ENCODE measurements around the gene RBM17.
"Not testable (repeated sequence)": the region's sequence is repeated elsewhere in the genome, so short reads cannot be mapped to it uniquely, and the experiment has no call there.

Gene RBM17

DNA sequence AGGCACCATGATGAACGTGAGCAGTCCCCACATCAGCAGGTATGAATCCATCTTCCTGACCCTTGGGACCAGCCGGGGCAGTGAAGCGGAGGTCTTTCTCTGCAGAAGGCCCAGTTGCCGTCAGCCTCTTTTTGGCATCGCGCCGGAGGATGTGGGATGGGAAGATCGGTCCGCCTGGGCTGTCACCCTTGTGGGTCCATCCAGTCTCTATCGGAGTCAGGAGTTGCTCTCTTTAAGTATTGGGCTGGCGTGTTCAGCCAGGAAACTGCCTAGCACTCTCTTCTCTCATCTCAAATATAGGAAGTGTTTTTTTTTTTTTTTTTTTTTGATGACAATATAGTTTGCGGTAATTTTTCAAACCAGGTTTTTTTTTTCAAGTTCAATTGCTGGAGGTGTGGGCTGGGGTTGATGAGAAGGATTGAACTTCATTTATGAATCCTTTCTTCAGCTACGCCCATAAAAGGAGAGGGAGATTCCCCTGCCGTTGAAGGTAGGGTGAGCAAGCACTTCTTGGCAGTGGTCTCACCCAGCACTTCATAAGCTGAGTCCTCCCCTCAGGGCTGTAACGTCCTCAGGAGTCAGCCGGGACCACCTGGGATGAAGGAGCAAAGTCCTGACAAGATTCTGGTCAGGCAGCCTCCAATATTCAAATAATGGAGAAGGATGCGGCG lies 26.6 kb upstream of the RBM17 start, which contains the start of gene IL2RA:
TSS of gene IL2RA (minus strand) at position 267 of the 671 bp plus-strand sequence. CDS start at position 51, 216 bp downstream.
- no peak within 1 kb of the TSS for H3K27ac ChIP-seq
- no peak for TF ChIP-seq EZH2 (IDR thresholded peaks at IDR 0.05)
- no peak for TF ChIP-seq FOXP2 (optimal IDR thresholded peaks at IDR 0.05; ENCODE audit: control extremely low read depth, extremely low read length, insufficient read depth)
- TF ChIP-seq POLR2AphosphoS5 (IDR thresholded peaks at IDR 0.05; ENCODE audit: borderline replicate concordance, low read depth, low read length), result no peak
- no peaks in the 10 kb centered on the region for H3K36me3 ChIP-seq (ENCODE audit: insufficient read depth, low read length)
- H3K4me3 ChIP-seq, result no peak within 1 kb of the TSS
- H3K9me3 ChIP-seq (ENCODE audit: low read depth, low read length), result no peaks in the 10 kb centered on the region
- H3K9ac ChIP-seq (ENCODE audit: insufficient read length), result no peak within 1 kb of the TSS
- DNase-seq (ENCODE audit: low read depth, low spot score), result no peak

DNA sequence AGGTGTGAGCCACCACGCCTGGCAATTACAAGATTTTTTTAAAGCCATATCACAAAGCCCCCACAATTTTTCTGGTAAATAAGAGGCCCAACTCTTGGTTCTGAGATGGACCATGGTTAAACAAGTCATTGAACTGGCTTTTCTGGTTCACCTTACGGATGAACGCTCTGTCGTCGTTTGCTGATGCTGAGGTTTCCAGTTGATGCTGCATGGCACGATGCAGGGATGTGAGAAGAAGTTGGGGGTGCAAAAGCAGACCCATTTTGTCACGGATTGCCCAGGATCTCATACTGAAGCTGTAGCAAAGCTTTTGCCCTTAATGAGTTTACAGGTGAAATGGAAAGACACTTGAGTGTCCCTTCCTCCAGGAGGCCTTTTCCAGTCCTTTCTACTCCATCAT lies 24.7 kb upstream of the RBM17 start:
- Histone ChIP-seq H3K36me3 (ENCODE audit: insufficient read depth, low read length) (no peaks in the 10 kb centered on the region), H3K27ac (no peak overlapping the region), H3K9ac (ENCODE audit: insufficient read length) (no peak overlapping the region), H3K9me3 (ENCODE audit: low read depth, low read length) (no peaks in the 10 kb centered on the region), H3K4me3 (no peak overlapping the region)
- no peak for TF ChIP-seq FOXP2 (optimal IDR thresholded peaks at IDR 0.05; ENCODE audit: control extremely low read depth, extremely low read length, insufficient read depth)
- no peak for TF ChIP-seq POLR2AphosphoS5 (IDR thresholded peaks at IDR 0.05; ENCODE audit: borderline replicate concordance, low read depth, low read length)
- TF ChIP-seq EZH2 (IDR thresholded peaks at IDR 0.05), result no peak
- DNase-seq (ENCODE audit: low read depth, low spot score), result no peak

- DNase-seq (ENCODE audit: low read depth, low spot score); H3K9me3 ChIP-seq (ENCODE audit: low read depth, low read length); H3K4me3 ChIP-seq; H3K36me3 ChIP-seq (ENCODE audit: insufficient read depth, low read length); H3K9ac ChIP-seq (ENCODE audit: insufficient read length); H3K27ac ChIP-seq: not testable (repeated sequence)
Observed at GRCh38 chr10:6064726-6065125, 24.1 kb upstream of the RBM17 start.

- no peak overlapping the region for H3K9ac ChIP-seq (ENCODE audit: insufficient read length)
- H3K4me3 ChIP-seq, result no peak overlapping the region
- H3K36me3 ChIP-seq (ENCODE audit: insufficient read depth, low read length), result no peaks in the 10 kb centered on the region
- DNase-seq (ENCODE audit: low read depth, low spot score), result no peak
- no peak overlapping the region for H3K27ac ChIP-seq
- no peak for TF ChIP-seq EZH2 (IDR thresholded peaks at IDR 0.05)
- no peak for TF ChIP-seq POLR2AphosphoS5 (IDR thresholded peaks at IDR 0.05; ENCODE audit: borderline replicate concordance, low read depth, low read length)
- TF ChIP-seq FOXP2 (optimal IDR thresholded peaks at IDR 0.05; ENCODE audit: control extremely low read depth, extremely low read length, insufficient read depth), result no peak
- no peaks in the 10 kb centered on the region for H3K9me3 ChIP-seq (ENCODE audit: low read depth, low read length)
Observed at GRCh38 chr10:6065406-6065805, 23.4 kb upstream of the RBM17 start.

DNA sequence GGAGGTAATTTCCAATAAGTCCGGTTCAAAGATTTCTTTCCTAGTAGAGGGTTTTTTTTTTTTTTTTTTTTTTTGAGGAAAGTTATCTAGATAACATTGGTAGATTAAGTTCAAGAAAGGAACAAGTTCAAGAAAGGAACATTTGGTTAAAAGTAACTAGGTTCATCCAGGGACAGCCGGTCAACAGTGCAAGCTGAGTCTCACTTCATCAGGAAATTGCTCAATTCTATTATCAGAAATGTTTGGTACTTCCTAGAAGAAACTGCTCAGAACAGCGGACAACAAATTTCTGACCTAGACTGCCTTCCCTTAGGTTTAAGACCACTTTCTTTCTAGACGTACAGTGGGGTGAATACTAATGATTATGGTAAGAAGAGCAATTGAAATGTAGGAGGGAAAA lies 23.0 kb upstream of the RBM17 start:
- no peak for DNase-seq (ENCODE audit: low read depth, low spot score)
- Histone ChIP-seq H3K9me3 (ENCODE audit: low read depth, low read length) (no peaks in the 10 kb centered on the region), H3K9ac (ENCODE audit: insufficient read length) (no peak overlapping the region), H3K36me3 (ENCODE audit: insufficient read depth, low read length) (no peaks in the 10 kb centered on the region), H3K27ac (no peak overlapping the region), H3K4me3 (no peak overlapping the region)
- TF ChIP-seq POLR2AphosphoS5 (IDR thresholded peaks at IDR 0.05; ENCODE audit: borderline replicate concordance, low read depth, low read length) (no peak), EZH2 (IDR thresholded peaks at IDR 0.05) (no peak), FOXP2 (optimal IDR thresholded peaks at IDR 0.05; ENCODE audit: control extremely low read depth, extremely low read length, insufficient read depth) (no peak)

GRCh38 chr10:6067457-6067856 lies 21.4 kb upstream of the RBM17 start:
- no peaks in the 10 kb centered on the region for H3K36me3 ChIP-seq (ENCODE audit: insufficient read depth, low read length)
- TF ChIP-seq FOXP2 (optimal IDR thresholded peaks at IDR 0.05; ENCODE audit: control extremely low read depth, extremely low read length, insufficient read depth) (no peak), EZH2 (IDR thresholded peaks at IDR 0.05) (no peak), POLR2AphosphoS5 (IDR thresholded peaks at IDR 0.05; ENCODE audit: borderline replicate concordance, low read depth, low read length) (no peak)
- no peak for DNase-seq (ENCODE audit: low read depth, low spot score)
- H3K4me3 ChIP-seq, result no peak overlapping the region
- no peaks in the 10 kb centered on the region for H3K9me3 ChIP-seq (ENCODE audit: low read depth, low read length)
- H3K9ac ChIP-seq (ENCODE audit: insufficient read length), result no peak overlapping the region
- H3K27ac ChIP-seq, result no peak overlapping the region

DNA sequence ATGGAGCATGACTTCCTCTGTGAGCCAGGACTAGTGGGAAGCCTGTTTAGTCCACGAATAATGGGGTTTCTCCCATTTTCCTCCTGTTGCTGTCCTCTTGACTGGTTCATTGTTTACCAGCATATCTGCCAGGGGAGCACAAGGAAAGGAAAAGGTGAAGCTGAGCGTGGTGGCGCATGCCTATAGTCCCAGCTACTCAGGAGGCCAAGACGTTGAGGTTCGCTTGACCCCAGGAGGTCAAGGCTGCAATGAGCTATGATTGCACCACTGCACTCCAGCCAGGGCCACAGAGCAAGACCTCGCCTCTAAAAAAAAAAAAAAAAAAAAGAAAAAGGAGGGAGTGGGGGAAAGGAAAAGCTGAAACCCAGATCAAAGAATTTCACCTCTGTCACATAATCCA lies 20.8 kb upstream of the RBM17 start:
- Histone ChIP-seq H3K4me3 (no peak overlapping the region), H3K9me3 (ENCODE audit: low read depth, low read length) (no peaks in the 10 kb centered on the region), H3K27ac (no peak overlapping the region), H3K9ac (ENCODE audit: insufficient read length) (no peak overlapping the region), H3K36me3 (ENCODE audit: insufficient read depth, low read length) (no peaks in the 10 kb centered on the region)
- TF ChIP-seq FOXP2 (optimal IDR thresholded peaks at IDR 0.05; ENCODE audit: control extremely low read depth, extremely low read length, insufficient read depth), result no peak
- TF ChIP-seq POLR2AphosphoS5 (IDR thresholded peaks at IDR 0.05; ENCODE audit: borderline replicate concordance, low read depth, low read length), result no peak
- no peak for TF ChIP-seq EZH2 (IDR thresholded peaks at IDR 0.05)
- no peak for DNase-seq (ENCODE audit: low read depth, low spot score)

- Histone ChIP-seq H3K9ac (ENCODE audit: insufficient read length) (no peak overlapping the region), H3K27ac (no peak overlapping the region), H3K9me3 (ENCODE audit: low read depth, low read length) (no peaks in the 10 kb centered on the region), H3K36me3 (ENCODE audit: insufficient read depth, low read length) (no peaks in the 10 kb centered on the region), H3K4me3 (no peak overlapping the region)
- TF ChIP-seq POLR2AphosphoS5 (IDR thresholded peaks at IDR 0.05; ENCODE audit: borderline replicate concordance, low read depth, low read length) (no peak), FOXP2 (optimal IDR thresholded peaks at IDR 0.05; ENCODE audit: control extremely low read depth, extremely low read length, insufficient read depth) (no peak), EZH2 (IDR thresholded peaks at IDR 0.05) (no peak)
- no peak for DNase-seq (ENCODE audit: low read depth, low spot score)
Observed at GRCh38 chr10:6068422-6068821, 20.4 kb upstream of the RBM17 start.

All from SK-N-MC (cell line).